ENCODE measurements around the gene KRT26.

DNA sequence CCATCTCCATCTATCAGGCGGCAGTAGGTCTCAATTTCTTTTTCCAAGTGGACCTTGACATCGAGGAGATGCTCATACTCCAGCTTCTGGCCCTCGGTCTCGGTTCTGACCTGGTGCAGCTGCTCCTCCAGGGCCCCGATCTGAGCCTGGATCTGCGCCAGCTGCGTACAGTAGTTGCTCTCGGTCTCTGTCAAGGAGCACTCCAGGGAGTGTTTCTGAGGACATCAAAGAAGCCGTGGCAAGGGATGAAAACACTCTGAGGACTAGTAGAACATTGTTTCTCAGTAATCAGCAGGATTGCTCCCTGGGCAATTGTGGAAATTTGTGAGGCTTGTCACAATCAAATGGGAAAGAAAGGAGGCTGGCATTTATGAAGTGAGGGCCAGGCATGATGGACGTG, 21.8 kb upstream of the KRT26 start:
- no peak for TF ChIP-seq CEBPB (IDR thresholded peaks at IDR 0.05)
- TF ChIP-seq BHLHE40 (IDR thresholded peaks at IDR 0.05; ENCODE audit: low read depth, low read length) = no peak
- TF ChIP-seq, protein P1, sequence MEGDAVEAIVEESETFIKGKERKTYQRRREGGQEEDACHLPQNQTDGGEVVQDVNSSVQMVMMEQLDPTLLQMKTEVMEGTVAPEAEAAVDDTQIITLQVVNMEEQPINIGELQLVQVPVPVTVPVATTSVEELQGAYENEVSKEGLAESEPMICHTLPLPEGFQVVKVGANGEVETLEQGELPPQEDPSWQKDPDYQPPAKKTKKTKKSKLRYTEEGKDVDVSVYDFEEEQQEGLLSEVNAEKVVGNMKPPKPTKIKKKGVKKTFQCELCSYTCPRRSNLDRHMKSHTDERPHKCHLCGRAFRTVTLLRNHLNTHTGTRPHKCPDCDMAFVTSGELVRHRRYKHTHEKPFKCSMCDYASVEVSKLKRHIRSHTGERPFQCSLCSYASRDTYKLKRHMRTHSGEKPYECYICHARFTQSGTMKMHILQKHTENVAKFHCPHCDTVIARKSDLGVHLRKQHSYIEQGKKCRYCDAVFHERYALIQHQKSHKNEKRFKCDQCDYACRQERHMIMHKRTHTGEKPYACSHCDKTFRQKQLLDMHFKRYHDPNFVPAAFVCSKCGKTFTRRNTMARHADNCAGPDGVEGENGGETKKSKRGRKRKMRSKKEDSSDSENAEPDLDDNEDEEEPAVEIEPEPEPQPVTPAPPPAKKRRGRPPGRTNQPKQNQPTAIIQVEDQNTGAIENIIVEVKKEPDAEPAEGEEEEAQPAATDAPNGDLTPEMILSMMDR (IDR thresholded peaks at IDR 0.05) = no peak
- TF ChIP-seq POLR2A (IDR thresholded peaks at IDR 0.05; ENCODE audit: low read length) = no peak
- TF ChIP-seq, protein P2, sequence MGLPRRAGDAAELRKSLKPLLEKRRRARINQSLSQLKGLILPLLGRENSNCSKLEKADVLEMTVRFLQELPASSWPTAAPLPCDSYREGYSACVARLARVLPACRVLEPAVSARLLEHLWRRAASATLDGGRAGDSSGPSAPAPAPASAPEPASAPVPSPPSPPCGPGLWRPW (IDR thresholded peaks at IDR 0.05) = no peak
- TF ChIP-seq JUNB (IDR thresholded peaks at IDR 0.05) = no peak
- TF ChIP-seq CHD4 (IDR thresholded peaks at IDR 0.05; ENCODE audit: borderline replicate concordance) = no peak
- TF ChIP-seq EP300 (IDR thresholded peaks at IDR 0.05) = no peak
- TF ChIP-seq JUN (IDR thresholded peaks at IDR 0.05) = no peak
- no peak for TF ChIP-seq RAD21 (conservative IDR thresholded peaks at IDR 0.05 in 1 of 2, IDR thresholded peaks at IDR 0.05 in 1 of 2)

Data from A549 (cell line).